ENCODE results near the gene MECP2. TPM values are rescaled to one million over a fixed set of nuclear protein-coding genes. Genes with fewer than 3 reads are reported as not detected.

The MECP2 gene
- total RNA-seq, 1 experiment from 2014 or later, result 47.3 TPM

GRCh38 chrX:154029439-154029838 lies 68.1 kb downstream of the MECP2 start:
- H3K9me2 ChIP-seq (replicated peaks; ENCODE audit: low read length), result no peaks in the 10 kb centered on the region
- H3K4me1 ChIP-seq (ENCODE audit: insufficient read depth, low read length), result no peaks in the 10 kb centered on the region
- no peak overlapping the region for H2AFZ ChIP-seq (ENCODE audit: low read length)
- ChIA-PET CTCF (no interaction called here), POLR2A (ENCODE audit: unreplicated experiment) (no interaction called here)
- H3K27ac ChIP-seq (ENCODE audit: low read length), result no peak overlapping the region
- H3K9me3 ChIP-seq (ENCODE audit: low read length), result no peaks in the 10 kb centered on the region
- DNase-seq, result no peak
- no peaks in the 10 kb centered on the region for H4K20me1 ChIP-seq (ENCODE audit: low read length)
- H3K4me3 ChIP-seq (ENCODE audit: low read length), result no peak overlapping the region
- ATAC-seq, result no peak
- 0 out of 2 replicates have a peak, but pooled peaks have one; percentile 21 for TF ChIP-seq CTCF (conservative IDR thresholded peaks at IDR 0.05; ENCODE audit: low read depth, low read length)
- TF ChIP-seq EZH2phosphoT487 (IDR thresholded peaks at IDR 0.05; ENCODE audit: borderline replicate concordance, low read length), result no peak
- no TSS peak for BruUV-seq (replicated peaks)
- no peaks in the 10 kb centered on the region for H3F3A ChIP-seq (ENCODE audit: low read length, unreplicated experiment)
- H3K9ac ChIP-seq (ENCODE audit: low read length), result no peak overlapping the region
- peaks cover 2% of the 10 kb centered on the region; the same call in 1 of the 2 replicates for H3K36me3 ChIP-seq (ENCODE audit: low read depth, low read length)
- intact Hi-C loops (cut with micrococcal nuclease), result no loop called here
- no peaks in the 10 kb centered on the region for H3K79me2 ChIP-seq (ENCODE audit: low read length)
- H3K27me3 ChIP-seq (ENCODE audit: low read length), result no peaks in the 10 kb centered on the region
- no peak overlapping the region for H3K4me2 ChIP-seq (ENCODE audit: low read length)

GRCh38 chrX:154028502-154029184 lies 68.9 kb downstream of the MECP2 start:
- H3K9me2 ChIP-seq (replicated peaks; ENCODE audit: low read length), result no peaks in the 10 kb centered on the region
- no peak overlapping the region for H3K9ac ChIP-seq (ENCODE audit: low read length)
- intact Hi-C loops (cut with micrococcal nuclease), result no loop called here
- no peaks in the 10 kb centered on the region for H3K4me1 ChIP-seq (ENCODE audit: insufficient read depth, low read length)
- BruUV-seq (replicated peaks), result no TSS peak
- H3K27ac ChIP-seq (ENCODE audit: low read length), result no peak overlapping the region
- CTCF ChIA-PET, result no interaction called here
- no peaks in the 10 kb centered on the region for H4K20me1 ChIP-seq (ENCODE audit: low read length)
- no peak overlapping the region for H2AFZ ChIP-seq (ENCODE audit: low read length)
- H3F3A ChIP-seq (ENCODE audit: low read length, unreplicated experiment), result no peaks in the 10 kb centered on the region
- ATAC-seq, result no peak
- DNase-seq, result no peak
- no peaks in the 10 kb centered on the region for H3K27me3 ChIP-seq (ENCODE audit: low read length)
- H3K79me2 ChIP-seq (ENCODE audit: low read length), result no peaks in the 10 kb centered on the region
- no peak overlapping the region for H3K4me3 ChIP-seq (ENCODE audit: low read length)
- no peak overlapping the region for H3K4me2 ChIP-seq (ENCODE audit: low read length)
- TF ChIP-seq EZH2phosphoT487 (IDR thresholded peaks at IDR 0.05; ENCODE audit: borderline replicate concordance, low read length) (no peak), EZH2 (IDR thresholded peaks at IDR 0.05; ENCODE audit: low read length, unreplicated experiment) (no peak), CTCF (conservative IDR thresholded peaks at IDR 0.05; ENCODE audit: low read depth, low read length) (no peak)
- POLR2A ChIA-PET (ENCODE audit: unreplicated experiment), result no interaction called here
- H3K9me3 ChIP-seq (ENCODE audit: low read length), result no peaks in the 10 kb centered on the region
- peaks cover 2% of the 10 kb centered on the region; the same call in 1 of the 2 replicates for H3K36me3 ChIP-seq (ENCODE audit: low read depth, low read length)

- Histone ChIP-seq H3K4me3 (ENCODE audit: low read length) (no peak overlapping the region), H3K27ac (ENCODE audit: low read length) (no peak overlapping the region), H2AFZ (ENCODE audit: low read length) (no peak overlapping the region), H3K9ac (ENCODE audit: low read length) (no peak overlapping the region), H3K36me3 (ENCODE audit: low read depth, low read length) (peaks cover 2% of the 10 kb centered on the region; the same call in 1 of the 2 replicates), H3K27me3 (ENCODE audit: low read length) (no peaks in the 10 kb centered on the region), H3K4me2 (ENCODE audit: low read length) (no peak overlapping the region), H3F3A (ENCODE audit: low read length, unreplicated experiment) (no peaks in the 10 kb centered on the region), H3K9me3 (ENCODE audit: low read length) (no peaks in the 10 kb centered on the region), H3K4me1 (ENCODE audit: insufficient read depth, low read length) (no peaks in the 10 kb centered on the region), H4K20me1 (ENCODE audit: low read length) (no peaks in the 10 kb centered on the region), H3K9me2 (replicated peaks; ENCODE audit: low read length) (no peaks in the 10 kb centered on the region), H3K79me2 (ENCODE audit: low read length) (no peaks in the 10 kb centered on the region)
- ATAC-seq (no peak), DNase-seq (no peak)
- no TSS peak for BruUV-seq (replicated peaks)
- ChIA-PET CTCF (no interaction called here), POLR2A (ENCODE audit: unreplicated experiment) (no interaction called here)
- TF ChIP-seq EZH2phosphoT487 (IDR thresholded peaks at IDR 0.05; ENCODE audit: borderline replicate concordance, low read length) (no peak), EZH2 (IDR thresholded peaks at IDR 0.05; ENCODE audit: low read length, unreplicated experiment) (no peak)
- intact Hi-C loops (cut with micrococcal nuclease), result no loop called here
Observed at GRCh38 chrX:154027986-154028385, 69.5 kb downstream of the MECP2 start.

Measured in PC-3 (cell line).